SHP77 treated with DMSO at 0.1 percent for 48 hours (cell line): ENCODE measurements around the gene AQP3.
A peak's percentile ranks its signal among the peaks of the same experiment; 100 is the strongest.
"Not testable (repeated sequence)": the region's sequence is repeated elsewhere in the genome, so short reads cannot be mapped to it uniquely, and the experiment has no call there.

ENCODE experiments used
- DNase-seq: peaks from one replicate; lab custom pipeline; 2025; lab: John Stamatoyannopoulos, UW

Gene AQP3

DNA sequence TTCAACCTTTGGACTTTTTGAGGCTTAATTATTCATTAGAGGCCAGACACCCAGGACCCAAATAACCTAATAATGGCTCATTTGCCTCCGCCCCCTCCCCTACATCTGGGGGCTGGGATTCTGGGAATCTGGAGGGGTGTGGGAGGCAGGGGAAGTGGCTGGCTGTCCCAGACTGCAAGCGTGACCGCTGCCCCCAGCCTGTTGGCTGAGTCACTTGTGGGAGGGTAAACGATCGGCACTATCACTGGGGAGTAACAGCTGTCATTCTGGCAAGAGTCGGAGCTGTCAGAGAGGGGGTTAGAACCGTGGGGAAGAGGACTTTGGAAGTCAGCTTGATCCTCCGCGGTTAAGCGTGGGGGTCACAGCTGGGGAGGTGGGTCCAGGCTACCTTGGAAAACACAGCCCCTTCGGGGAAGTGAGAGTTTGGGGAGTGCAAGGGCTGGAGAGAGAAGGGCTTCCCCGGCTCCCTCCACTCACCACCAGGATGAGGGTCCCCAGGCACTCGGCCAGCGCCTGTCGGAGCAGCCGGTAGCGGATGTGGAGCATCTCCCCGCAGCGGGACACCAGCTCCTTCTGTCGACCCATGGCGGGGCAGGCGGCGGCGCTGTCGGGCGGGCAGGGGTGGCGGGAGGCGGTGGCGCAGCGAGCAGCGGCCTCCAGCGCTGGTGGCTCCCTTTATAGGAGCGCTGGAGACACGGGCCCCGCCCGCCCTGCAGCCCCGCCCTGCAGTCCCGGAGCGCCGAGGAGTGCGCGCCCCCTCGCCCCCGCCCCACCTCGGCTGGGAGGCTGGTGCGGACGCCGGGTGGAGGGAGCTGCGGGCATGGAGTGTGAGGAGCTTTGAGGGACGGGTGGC lies at the start of gene AQP3:
TSS of gene AQP3 (minus strand) at position 648 of the 853 bp plus-strand sequence. CDS start at position 585, 63 bp downstream.
- no peak for DNase-seq

DNA sequence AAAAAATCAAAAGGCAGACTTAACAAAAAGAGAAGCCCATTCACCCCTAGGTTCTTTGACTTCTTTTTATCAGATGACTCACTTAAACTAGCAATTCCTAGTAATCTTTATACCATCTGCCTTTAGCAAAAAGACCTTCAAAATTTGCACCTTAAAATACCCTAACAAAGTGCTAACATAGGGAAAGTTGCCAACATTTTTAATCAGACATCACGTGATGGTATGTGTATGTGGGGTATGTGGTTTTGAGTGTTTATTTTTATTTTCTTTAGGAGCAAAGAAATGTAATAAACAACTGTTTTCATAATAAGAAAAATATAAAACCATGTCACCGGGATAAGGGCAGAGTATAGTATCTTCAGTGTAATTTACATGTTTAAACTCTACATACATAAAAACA lies 46.4 kb upstream of the AQP3 start:
- DNase-seq, result not testable (repeated sequence)

DNA sequence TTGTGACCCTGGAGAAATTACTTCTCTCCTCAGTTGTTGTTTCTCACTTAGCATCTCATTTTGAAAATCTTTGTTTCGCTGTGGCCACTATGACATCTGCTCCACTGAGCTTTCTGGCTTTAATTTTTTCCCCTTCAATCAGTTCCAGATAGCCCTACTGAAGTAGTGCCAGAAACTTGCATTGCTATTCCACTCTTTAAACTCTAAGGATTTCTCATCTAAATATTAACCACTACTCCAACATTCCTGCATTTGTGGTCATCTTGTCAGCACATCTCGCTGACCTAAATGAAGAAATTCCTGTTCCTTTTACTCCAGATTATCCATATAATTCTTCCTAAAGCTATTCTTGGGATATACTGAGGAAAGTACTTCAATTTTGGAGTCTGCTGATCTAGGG lies 41.7 kb upstream of the AQP3 start:
- DNase-seq, result no peak

DNA sequence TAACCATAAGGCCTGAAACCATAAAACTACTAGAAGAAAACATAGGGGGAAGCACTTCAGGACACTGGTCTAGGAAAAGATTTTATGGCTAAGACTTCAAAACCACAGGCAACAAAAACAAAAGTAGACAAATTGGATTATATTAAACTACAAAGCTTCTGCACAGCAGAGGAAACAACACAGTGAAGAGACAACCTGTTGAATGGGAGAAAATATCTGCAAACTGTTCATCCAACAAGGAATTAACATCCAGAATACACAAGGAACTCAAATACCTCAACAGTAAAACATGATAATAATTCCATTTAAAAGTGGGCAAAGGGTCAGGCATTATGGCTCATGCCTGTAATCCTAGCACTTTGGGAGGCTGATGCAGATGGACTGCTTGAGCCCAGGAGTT lies 37.9 kb upstream of the AQP3 start:
- not testable (repeated sequence) for DNase-seq

DNA sequence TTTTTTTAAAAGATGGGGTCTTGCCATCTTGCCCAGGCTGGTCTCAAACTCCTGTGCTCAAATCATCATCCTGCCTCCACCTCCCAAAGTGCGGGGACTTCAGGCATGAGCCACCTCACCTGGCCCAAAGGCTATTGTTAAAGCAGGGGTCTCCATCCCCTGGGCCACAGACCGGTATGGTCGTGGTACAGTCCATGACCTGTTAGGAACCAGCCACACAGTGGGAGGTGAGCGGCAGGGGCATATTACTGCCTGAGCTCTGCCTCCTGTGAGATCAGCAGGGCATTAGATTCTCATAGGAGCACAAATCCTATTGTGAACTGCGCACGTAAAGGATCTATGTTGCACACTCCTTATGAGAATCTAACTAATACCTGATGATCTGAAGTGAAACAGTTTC lies 33.6 kb upstream of the AQP3 start:
- no peak for DNase-seq

DNA sequence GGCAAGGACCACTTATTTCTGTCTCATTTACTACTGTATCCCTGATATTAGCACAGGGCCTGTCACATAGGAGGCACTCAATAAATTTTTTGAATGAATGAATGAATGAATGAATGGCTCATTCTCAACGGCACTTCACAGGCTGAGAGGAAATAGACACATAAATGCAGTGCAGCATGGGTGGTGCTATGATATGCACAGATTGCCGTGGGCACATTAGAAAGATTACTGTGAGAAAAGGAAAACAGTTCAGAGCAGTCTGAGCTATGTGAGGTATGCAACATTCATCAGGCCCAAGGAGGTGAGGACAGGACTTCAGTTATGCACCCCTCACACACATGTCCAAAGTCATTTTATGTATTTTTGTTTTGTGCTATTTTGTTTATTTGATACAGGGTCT lies 32.7 kb upstream of the AQP3 start:
- no peak for DNase-seq

DNA sequence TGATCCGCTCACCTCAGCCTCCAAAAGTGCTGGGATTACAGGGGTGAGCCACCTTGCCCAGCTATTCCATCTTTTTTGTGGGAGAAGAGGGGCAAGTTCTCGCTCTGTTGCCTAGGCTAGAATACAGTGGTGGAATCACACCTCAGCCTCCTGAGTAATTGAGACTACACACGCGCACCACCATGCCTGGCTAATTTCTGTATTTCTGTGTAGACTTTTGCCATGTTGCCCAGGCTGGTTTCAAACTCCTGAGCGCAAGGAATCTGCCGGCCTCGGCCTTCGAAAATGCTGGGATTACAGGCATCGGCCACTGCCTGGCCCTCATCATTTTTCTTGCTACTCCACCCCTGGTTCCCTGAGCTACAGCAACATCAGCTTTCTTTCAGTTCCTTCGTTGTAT lies 29.1 kb upstream of the AQP3 start:
- no peak for DNase-seq

DNA sequence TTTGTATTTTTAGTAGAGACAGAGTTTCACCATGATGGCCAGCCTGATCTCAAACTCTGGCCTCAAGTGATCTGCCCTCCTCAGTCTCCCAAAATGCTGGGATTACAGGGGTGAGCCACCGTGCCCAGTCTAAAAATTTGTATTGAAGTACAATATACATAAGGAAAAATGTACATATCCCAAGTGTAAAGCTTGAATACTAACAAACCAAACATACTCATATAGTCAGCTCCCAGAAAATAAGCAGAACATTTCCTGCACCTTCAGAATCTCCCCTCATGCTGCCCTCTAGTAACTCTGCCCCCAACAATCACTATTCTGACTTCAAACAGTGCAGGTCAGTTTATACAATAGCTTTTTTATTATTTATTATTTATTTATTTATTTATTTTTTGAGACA lies 28.0 kb upstream of the AQP3 start:
- no peak for DNase-seq

DNA sequence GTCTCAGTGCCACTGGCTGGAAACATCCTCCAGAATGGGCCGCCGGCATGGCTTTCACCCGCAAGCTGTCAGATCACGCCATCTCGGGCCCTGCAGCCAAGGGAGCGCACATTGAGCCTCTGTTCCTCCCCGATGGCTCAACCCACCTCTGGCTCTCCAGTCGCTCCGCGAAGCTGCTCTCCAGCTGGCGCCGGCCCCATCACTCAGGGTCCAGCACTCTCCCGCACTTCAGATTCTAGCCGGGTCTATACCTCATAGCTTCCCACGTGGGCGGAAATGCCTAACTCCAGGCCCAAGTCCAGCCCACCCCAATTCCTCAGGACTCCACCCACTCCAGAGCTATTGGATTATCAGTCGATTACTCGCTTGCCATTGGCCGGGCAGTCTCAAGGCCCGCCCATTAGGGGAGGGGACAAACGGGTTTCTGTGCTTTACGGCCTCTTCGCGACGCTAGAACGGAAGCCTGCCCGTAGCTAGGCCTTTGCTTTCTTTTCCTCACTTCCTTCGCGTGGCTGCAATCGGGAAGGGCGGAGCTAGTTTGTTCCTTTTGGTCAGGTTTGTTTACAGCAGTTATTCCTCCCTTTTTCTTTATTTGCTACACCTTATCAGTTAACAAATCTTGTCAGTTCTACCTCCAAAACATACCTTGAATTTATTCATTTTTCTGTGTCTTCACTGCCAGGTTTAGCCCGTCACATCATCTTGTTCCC lies 26.4 kb upstream of the AQP3 start, which contains the start of gene NOL6:
TSS of gene NOL6 (minus strand) at position 282 of the 710 bp plus-strand sequence. CDS start at position 200, 82 bp downstream.
- DNase-seq, result peak; percentile 66

DNA sequence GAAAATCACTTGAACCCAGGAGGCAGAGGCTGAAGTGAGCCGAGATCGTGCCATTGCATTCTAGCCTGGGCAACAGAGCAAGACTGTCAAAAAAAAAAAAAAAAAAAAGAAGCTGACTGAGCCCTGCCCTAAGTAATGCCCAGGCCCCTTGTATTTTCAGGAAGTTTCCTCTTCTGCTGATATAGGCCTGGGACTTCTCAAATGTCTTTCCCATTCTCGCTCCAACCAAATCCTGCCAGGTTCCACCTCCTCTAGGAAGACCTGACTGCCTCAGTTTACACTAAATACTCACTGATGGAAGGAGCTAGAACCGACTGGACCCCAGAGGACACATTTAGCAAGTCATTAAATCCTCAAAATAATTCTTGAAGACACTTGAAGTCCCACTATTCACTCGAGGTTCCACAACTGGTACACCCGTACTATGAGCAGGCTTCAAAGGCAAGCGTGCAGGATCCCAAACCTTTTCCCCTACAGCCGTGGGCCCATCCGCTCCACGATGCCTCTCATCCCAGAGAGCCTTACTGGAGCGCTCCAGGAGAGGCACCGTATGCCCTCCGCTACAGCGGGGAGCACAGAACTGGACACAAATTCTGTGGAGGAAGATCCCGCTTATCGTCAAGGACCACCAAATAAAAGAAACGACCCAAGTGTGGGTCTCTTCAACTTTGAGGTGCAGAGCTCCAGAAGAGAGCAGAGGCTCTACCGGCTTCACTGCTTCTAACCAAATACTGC lies 25.7 kb upstream of the AQP3 start:
- DNase-seq, result no peak

DNA sequence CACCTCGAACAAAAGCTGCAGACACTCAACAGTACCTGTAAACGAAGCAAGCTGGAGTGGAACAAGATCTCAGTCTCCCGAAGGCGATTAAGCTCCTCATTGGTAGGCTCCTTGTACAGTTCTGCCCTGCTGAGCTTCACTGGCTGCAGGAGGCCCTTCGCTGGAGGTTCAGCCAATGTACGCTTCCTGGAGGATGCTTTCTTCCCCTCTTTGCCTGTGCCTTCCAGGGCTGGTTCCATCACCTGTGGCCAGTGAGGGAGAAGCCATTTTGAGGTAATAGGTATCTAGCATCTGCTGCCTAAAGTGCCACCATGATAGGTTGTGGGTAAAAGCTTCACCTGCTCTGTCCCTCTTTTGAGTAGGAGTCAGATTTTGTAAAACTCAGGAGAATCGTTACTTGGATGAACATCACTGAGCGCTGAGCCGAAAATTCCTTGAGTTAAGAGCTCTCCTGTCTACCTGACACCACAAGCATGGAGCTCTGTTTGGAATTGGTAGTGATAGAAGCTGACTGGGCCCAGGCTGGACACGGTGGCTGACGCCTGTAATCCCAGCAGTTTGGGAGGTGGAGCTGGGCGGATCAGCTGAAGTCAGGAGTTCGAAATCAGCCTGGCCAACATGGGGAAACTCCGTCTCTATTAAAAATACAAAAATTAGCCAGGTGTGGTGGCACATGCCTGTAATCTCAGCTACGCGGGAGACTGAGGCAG lies 24.9 kb upstream of the AQP3 start:
- DNase-seq, result no peak

DNA sequence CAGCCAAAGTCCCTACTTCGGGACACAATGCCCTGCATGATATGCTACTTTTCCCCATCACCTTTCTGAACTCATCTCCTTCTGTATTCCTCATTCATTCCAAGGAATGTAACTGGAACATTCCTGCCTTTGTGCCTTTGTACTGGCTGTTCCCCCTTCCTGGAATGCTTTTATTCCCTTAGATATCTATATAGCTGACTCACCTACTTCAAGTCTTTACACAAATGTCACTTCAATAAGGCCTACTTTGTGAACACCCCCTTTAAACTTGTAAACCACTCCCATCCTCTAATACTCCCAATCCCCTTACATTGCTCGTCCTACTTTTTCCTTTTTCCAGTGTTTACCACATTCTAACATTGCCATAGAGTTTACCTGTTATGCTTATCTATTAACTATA lies 24.0 kb upstream of the AQP3 start:
- no peak for DNase-seq

DNA sequence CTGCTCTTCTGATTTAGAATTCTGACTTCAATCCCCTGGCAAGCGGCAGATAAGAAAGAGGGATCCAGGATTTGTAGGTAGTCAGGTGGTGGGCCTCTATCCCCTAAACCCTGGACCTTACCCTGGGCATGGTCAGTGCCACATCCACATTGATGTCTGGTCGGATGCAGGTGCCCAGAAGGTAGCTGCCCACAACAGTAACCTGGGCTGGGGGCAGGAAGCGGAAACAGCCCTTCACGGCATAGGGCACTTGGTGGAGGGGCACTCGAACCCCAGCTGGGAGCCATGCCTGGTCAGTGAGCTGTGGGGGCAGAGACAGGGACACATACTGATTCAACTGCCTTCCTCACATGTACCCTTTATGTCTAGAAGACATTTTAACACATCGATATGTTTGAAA lies 22.5 kb upstream of the AQP3 start:
- DNase-seq, result no peak

DNA sequence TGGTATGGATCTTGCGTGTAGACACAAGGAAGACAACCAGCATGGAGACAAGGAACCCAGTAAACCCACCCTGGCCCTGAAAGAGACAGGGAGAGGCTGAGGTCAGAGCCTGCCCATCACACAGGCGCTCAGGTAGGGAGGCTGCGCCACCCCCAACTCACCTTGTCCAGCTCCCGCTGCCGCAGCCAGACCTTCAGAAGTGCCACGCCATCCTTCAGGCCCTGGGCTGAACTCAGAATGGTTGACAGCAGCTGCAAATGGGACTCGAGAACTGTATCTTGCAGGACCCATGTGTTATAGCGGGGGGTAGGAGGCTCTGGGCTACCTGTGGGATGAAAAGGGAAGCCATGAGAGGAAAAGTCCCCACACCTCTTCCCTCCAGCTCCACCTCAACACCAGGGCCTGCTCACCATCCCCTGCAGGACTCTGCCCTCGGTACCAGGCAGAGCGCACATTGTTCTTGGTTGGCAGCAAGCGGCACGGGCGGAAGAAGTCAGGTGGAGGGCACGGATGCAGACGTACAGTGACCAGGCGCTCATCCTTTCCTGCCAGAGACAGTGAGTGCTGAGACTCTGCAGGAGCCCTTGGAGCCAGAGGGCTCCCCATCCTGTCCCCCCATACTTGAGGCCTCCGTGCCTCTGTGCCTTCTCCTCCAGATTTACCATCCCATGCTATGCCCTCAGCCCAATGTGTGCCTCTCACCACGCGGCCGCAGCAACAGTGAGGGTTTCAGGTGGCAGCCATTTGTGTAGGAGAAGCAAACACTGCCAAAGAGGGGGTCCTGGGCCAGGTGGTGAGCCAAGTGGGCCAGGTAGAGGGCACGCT lies 21.6 kb upstream of the AQP3 start:
- DNase-seq, result no peak

DNA sequence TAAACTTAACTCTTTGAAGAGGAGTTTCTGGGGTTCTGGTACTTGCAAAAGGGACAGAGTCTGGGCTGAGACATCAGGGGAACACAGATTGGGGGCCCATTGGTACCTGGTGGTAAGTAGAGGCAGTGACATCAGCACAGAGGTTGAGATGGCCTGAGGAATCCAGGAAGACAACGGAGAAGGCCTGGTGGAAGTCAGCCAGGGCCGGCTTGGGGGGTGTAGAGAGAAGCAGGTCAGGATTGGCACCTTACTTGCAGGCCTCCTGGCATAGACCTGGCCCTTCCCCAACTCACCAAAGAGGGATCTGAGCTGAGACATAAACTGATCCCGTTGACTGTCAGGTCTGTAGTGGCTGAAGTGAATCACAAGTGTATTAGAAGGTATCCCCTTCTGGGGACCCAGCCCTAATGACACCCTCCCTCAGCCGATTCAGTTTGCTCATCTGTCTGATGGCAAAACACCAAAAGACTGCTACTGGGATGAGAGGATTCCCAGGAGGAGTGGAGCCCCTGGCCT lies 20.9 kb upstream of the AQP3 start:
- DNase-seq, result no peak

DNA sequence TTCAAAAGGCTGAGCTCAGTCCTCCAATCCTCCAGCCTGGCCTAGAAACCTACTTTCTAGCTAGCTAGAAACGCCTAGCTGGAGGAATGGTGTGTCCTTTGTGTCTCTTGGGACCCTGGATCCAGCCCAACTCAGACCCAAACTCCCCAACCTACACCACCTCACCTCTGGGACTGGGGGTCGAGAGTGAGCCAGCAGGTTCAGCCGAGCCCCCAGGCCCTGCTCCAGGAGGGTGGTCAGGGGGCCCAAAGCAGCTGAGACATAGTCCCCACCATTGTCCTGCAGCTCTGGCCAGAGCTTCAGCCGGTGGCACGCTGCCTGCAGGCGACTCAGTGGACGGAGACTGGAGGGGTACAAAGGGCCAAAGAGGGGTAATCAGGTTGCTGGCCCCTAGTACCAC lies 20.1 kb upstream of the AQP3 start:
- DNase-seq, result no peak

DNA sequence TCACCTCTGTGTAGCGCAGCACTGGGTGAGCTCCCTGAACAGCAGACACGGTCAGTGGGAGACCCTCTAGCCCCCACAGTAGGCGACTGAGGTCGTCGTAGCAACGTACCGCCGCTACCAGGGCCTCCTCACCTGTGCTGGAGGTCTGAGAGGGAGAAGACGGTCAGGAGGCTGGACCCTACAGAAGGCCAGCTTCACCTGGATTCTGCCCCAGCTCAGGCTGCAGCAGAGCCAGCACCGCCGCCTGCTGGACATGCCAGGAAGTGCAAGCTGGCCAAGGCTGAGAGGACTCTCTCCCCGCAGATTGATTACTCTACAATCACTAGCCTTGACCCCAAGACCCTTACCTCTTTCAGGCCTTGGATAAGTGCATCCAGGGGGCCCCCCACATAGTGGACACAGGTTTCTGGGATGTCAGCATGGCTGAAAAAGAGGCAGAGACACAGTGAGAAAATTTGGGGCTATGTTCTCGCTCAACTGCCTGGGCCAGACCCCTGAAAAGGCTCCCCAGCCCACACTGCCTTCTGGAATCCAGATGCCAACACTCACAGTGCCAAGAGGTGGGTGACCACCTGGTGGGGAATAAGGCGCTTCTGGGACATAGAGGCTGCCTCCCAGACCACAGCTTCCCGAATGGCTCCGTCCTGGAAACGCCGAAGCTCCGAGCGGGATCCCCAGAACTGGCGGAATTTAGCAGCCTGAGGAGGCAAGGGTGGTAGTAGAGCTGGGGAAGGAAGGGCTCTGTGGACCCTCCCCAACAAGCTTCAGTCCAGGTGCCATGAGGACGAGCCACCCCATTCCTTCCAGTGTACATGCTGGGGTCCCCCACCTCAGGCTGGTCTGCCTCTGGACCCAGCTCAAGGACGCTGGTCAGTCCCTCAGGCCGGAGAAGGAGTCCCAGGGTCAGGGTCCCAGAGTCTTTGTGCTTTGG lies 19.4 kb upstream of the AQP3 start:
- no peak for DNase-seq

DNA sequence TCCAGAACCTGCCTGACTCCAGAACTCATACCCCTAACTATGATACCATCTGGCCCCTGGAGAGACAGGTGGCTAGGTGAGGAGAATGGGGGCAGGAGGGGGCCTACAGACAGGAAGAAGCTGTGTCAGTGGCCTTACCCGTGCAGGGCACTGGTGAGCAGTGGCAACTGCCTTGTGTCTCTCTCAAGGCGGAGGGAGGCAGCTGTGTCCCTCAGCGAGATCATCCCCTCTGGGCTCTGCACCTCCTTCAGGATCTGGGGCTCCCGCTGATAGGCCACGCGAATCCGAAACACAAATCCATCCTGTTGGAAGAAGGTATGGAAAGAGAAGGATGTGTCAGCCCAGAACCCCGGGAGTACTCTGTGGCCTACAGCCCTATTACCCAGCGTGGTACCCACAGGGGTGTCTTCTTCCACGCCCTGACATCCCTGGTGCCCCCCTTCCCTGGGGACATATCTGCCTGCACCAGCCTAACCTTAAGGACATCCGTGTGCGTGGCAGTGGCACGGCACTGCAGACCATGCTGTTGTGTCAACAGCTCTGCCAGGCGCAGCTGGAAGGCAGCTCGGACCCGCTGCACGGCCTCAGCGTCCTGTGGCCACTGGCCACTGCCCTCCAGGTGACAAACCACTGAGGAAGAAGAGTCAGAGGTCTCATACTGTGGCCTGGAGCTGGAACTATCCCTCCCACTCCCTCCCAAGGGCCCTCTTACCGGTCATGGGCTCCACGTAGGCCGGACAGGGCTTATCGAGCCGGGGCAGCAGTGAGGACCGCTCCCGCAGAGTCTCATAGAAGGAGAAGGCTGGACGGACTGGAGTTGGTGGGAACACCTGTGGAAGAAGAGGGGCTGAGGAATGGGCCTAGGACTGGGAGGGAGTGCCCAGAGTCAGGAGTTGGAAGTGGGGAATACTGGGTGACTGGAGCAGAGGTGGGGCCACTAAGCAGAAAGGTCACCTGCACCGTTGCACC lies 18.5 kb upstream of the AQP3 start:
- DNase-seq, result no peak

DNA sequence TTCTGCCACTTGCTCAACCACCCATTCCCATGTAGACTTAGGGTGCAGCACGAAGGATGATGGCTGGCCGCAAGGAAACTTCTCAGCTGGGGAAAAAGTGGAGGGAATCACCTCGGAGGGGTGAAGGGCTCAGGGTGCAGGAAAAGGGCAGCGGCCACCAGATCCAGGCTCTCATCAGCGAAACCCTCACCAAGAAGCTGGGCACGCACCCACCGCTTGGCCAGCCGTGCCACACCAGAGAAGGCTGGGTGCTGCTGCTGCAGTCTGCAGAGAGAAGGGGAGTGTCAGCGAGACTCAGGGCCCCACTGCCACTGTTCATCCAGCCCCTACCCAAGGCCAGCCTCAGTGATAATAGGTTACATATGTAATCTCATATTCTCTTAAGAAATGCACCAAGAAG lies 17.7 kb upstream of the AQP3 start:
- no peak for DNase-seq
